WI38 (cell line): ENCODE measurements around the gene TRMO.

ENCODE experiments used
- H3K4me3 ChIP-seq: 2 replicates; pipeline ENCODE4 v1.5.1; 2011; ENCODE audit warnings: low read depth, mild to moderate bottlenecking, control low read depth, low read length
- CTCF ChIP-seq: IDR thresholded peaks from 2 replicates; pipeline ENCODE4 v1.5.1; 2012; ENCODE audit warnings: low read depth, mild to moderate bottlenecking, control low read depth, low read length

The TRMO gene

GRCh38 chr9:97859346-97859745, 63.0 kb downstream of the TRMO start:
- TF ChIP-seq CTCF: no peak
- H3K4me3 ChIP-seq: no peak overlapping the region

GRCh38 chr9:97858826-97859225, 63.5 kb downstream of the TRMO start:
- H3K4me3 ChIP-seq: no peak overlapping the region
- no peak for TF ChIP-seq CTCF

GRCh38 chr9:97858393-97858713, 63.9 kb downstream of the TRMO start:
- no peak for TF ChIP-seq CTCF
- H3K4me3 ChIP-seq: no peak overlapping the region

GRCh38 chr9:97857606-97858392, 64.5 kb downstream of the TRMO start:
- TF ChIP-seq CTCF: no peak
- no peak overlapping the region for H3K4me3 ChIP-seq

GRCh38 chr9:97856857-97857605, 65.3 kb downstream of the TRMO start:
- no peak overlapping the region for H3K4me3 ChIP-seq
- no peak for TF ChIP-seq CTCF

GRCh38 chr9:97855899-97856298, 66.4 kb downstream of the TRMO start:
- TF ChIP-seq CTCF: no peak
- H3K4me3 ChIP-seq: no peak overlapping the region

- no peak overlapping the region for H3K4me3 ChIP-seq
- no peak for TF ChIP-seq CTCF
Observed at GRCh38 chr9:97855486-97855875, 66.8 kb downstream of the TRMO start.
